Measurements from ENCODE around the gene TRIM67.
"Not testable (repeated sequence)": the region's sequence is repeated elsewhere in the genome, so short reads cannot be mapped to it uniquely, and the experiment has no call there.

Gene TRIM67

GRCh38 chr1:231161667-231162296 is at the start of gene TRIM67:
TSS of gene TRIM67 (plus strand) at chr1:231162058. CDS start at chr1:231162970, 912 bp downstream.
- no peak within 1 kb of the TSS for H3K27ac Mint-ChIP-seq
- no peak within 1 kb of the TSS for H3K4me3 Mint-ChIP-seq
- H3K27me3 Mint-ChIP-seq (ENCODE audit: low read depth): peaks cover 71% of the 10 kb centered on the region
- H3K9me3 Mint-ChIP-seq: no peaks in the 10 kb centered on the region
- H3K4me1 Mint-ChIP-seq (ENCODE audit: low read depth): no peaks in the 10 kb centered on the region
- no peaks in the 10 kb centered on the region for H3K36me3 Mint-ChIP-seq (ENCODE audit: low read depth)

- Mint-ChIP-seq H3K36me3 (ENCODE audit: low read depth) (no peaks in the 10 kb centered on the region), H3K27me3 (ENCODE audit: low read depth) (peaks cover 47% of the 10 kb centered on the region), H3K4me1 (ENCODE audit: low read depth) (no peaks in the 10 kb centered on the region), H3K9me3 (no peaks in the 10 kb centered on the region), H3K27ac (no peak overlapping the region), H3K4me3 (no peak overlapping the region)
Measured at GRCh38 chr1:231116738-231117137, 45.1 kb upstream of the TRIM67 start.

GRCh38 chr1:231118704-231119453 is 43.0 kb upstream of the TRIM67 start:
- Mint-ChIP-seq H3K9me3 (no peaks in the 10 kb centered on the region), H3K27ac (no peak overlapping the region), H3K36me3 (ENCODE audit: low read depth) (no peaks in the 10 kb centered on the region), H3K4me3 (no peak overlapping the region), H3K4me1 (ENCODE audit: low read depth) (no peaks in the 10 kb centered on the region), H3K27me3 (ENCODE audit: low read depth) (peaks cover 29% of the 10 kb centered on the region)

GRCh38 chr1:231121533-231121932 is 40.3 kb upstream of the TRIM67 start:
- no peaks in the 10 kb centered on the region for H3K4me1 Mint-ChIP-seq (ENCODE audit: low read depth)
- H3K4me3 Mint-ChIP-seq: no peak overlapping the region
- H3K36me3 Mint-ChIP-seq (ENCODE audit: low read depth): no peaks in the 10 kb centered on the region
- H3K27ac Mint-ChIP-seq: no peak overlapping the region
- peaks cover 22% of the 10 kb centered on the region for H3K27me3 Mint-ChIP-seq (ENCODE audit: low read depth)
- H3K9me3 Mint-ChIP-seq: no peaks in the 10 kb centered on the region

GRCh38 chr1:231122143-231122542 is 39.7 kb upstream of the TRIM67 start:
- Mint-ChIP-seq H3K27me3 (ENCODE audit: low read depth) (peaks cover 20% of the 10 kb centered on the region), H3K36me3 (ENCODE audit: low read depth) (no peaks in the 10 kb centered on the region), H3K9me3 (no peaks in the 10 kb centered on the region), H3K4me3 (no peak overlapping the region), H3K27ac (no peak overlapping the region), H3K4me1 (ENCODE audit: low read depth) (no peaks in the 10 kb centered on the region)

GRCh38 chr1:231124746-231125145 is 37.1 kb upstream of the TRIM67 start:
- no peaks in the 10 kb centered on the region for H3K4me1 Mint-ChIP-seq (ENCODE audit: low read depth)
- no peaks in the 10 kb centered on the region for H3K9me3 Mint-ChIP-seq
- no peak overlapping the region for H3K4me3 Mint-ChIP-seq
- no peaks in the 10 kb centered on the region for H3K36me3 Mint-ChIP-seq (ENCODE audit: low read depth)
- H3K27ac Mint-ChIP-seq: no peak overlapping the region
- peaks cover 8% of the 10 kb centered on the region for H3K27me3 Mint-ChIP-seq (ENCODE audit: low read depth)

GRCh38 chr1:231125972-231126580 is 35.8 kb upstream of the TRIM67 start:
- peaks cover 4% of the 10 kb centered on the region for H3K27me3 Mint-ChIP-seq (ENCODE audit: low read depth)
- no peak overlapping the region for H3K27ac Mint-ChIP-seq
- no peaks in the 10 kb centered on the region for H3K4me1 Mint-ChIP-seq (ENCODE audit: low read depth)
- no peak overlapping the region for H3K4me3 Mint-ChIP-seq
- H3K9me3 Mint-ChIP-seq: no peaks in the 10 kb centered on the region
- H3K36me3 Mint-ChIP-seq (ENCODE audit: low read depth): no peaks in the 10 kb centered on the region

GRCh38 chr1:231127106-231127505 is 34.8 kb upstream of the TRIM67 start:
- H3K27ac Mint-ChIP-seq; H3K36me3 Mint-ChIP-seq (ENCODE audit: low read depth); H3K4me3 Mint-ChIP-seq; H3K9me3 Mint-ChIP-seq; H3K27me3 Mint-ChIP-seq (ENCODE audit: low read depth); H3K4me1 Mint-ChIP-seq (ENCODE audit: low read depth): not testable (repeated sequence)

- not testable (repeated sequence) for H3K4me1 Mint-ChIP-seq (ENCODE audit: low read depth); H3K9me3 Mint-ChIP-seq; H3K4me3 Mint-ChIP-seq; H3K27me3 Mint-ChIP-seq (ENCODE audit: low read depth); H3K27ac Mint-ChIP-seq; H3K36me3 Mint-ChIP-seq (ENCODE audit: low read depth)
Measured at GRCh38 chr1:231128471-231128870, 33.4 kb upstream of the TRIM67 start.

- Mint-ChIP-seq H3K9me3 (no peaks in the 10 kb centered on the region), H3K36me3 (ENCODE audit: low read depth) (no peaks in the 10 kb centered on the region), H3K27me3 (ENCODE audit: low read depth) (peaks cover 4% of the 10 kb centered on the region), H3K27ac (no peak overlapping the region), H3K4me1 (ENCODE audit: low read depth) (no peaks in the 10 kb centered on the region), H3K4me3 (no peak overlapping the region)
Measured at GRCh38 chr1:231130544-231130943, 31.3 kb upstream of the TRIM67 start.

GRCh38 chr1:231132591-231132990 is 29.3 kb upstream of the TRIM67 start:
- not testable (repeated sequence) for H3K27ac Mint-ChIP-seq; H3K9me3 Mint-ChIP-seq; H3K27me3 Mint-ChIP-seq (ENCODE audit: low read depth); H3K36me3 Mint-ChIP-seq (ENCODE audit: low read depth); H3K4me1 Mint-ChIP-seq (ENCODE audit: low read depth); H3K4me3 Mint-ChIP-seq

- no peaks in the 10 kb centered on the region for H3K9me3 Mint-ChIP-seq
- no peak overlapping the region for H3K27ac Mint-ChIP-seq
- no peaks in the 10 kb centered on the region for H3K36me3 Mint-ChIP-seq (ENCODE audit: low read depth)
- H3K27me3 Mint-ChIP-seq (ENCODE audit: low read depth): peaks cover 4% of the 10 kb centered on the region
- H3K4me3 Mint-ChIP-seq: no peak overlapping the region
- H3K4me1 Mint-ChIP-seq (ENCODE audit: low read depth): peaks cover 3% of the 10 kb centered on the region
Measured at GRCh38 chr1:231134624-231135023, 27.2 kb upstream of the TRIM67 start.

- peaks cover 19% of the 10 kb centered on the region for H3K27me3 Mint-ChIP-seq (ENCODE audit: low read depth)
- H3K4me3 Mint-ChIP-seq: no peak overlapping the region
- H3K4me1 Mint-ChIP-seq (ENCODE audit: low read depth): peaks cover 3% of the 10 kb centered on the region
- H3K36me3 Mint-ChIP-seq (ENCODE audit: low read depth): peaks cover 1% of the 10 kb centered on the region
- H3K9me3 Mint-ChIP-seq: no peaks in the 10 kb centered on the region
- no peak overlapping the region for H3K27ac Mint-ChIP-seq
Measured at GRCh38 chr1:231138236-231138635, 23.6 kb upstream of the TRIM67 start.

- Mint-ChIP-seq H3K4me1 (ENCODE audit: low read depth) (peaks cover 3% of the 10 kb centered on the region), H3K4me3 (no peak overlapping the region), H3K27ac (no peak overlapping the region), H3K36me3 (ENCODE audit: low read depth) (peaks cover 1% of the 10 kb centered on the region), H3K9me3 (no peaks in the 10 kb centered on the region), H3K27me3 (ENCODE audit: low read depth) (peaks cover 25% of the 10 kb centered on the region)
Measured at GRCh38 chr1:231139125-231139649, 22.7 kb upstream of the TRIM67 start.
